Measurements from ENCODE around the gene PRKCZ.

The PRKCZ gene

GRCh38 chr1:2070800-2071530, 20.8 kb downstream of the PRKCZ start:
- Histone ChIP-seq H4K91ac (ENCODE audit: low read depth, low read length) (no peak overlapping the region), H3K14ac (ENCODE audit: low read length) (no peak overlapping the region), H2AFZ (ENCODE audit: insufficient read depth, low read length, poor library complexity) (no peak overlapping the region), H2BK12ac (ENCODE audit: low read length) (no peak overlapping the region), H3K23ac (ENCODE audit: low read length) (no peak overlapping the region), H3K27me3 (ENCODE audit: insufficient read depth, low read length) (no peaks in the 10 kb centered on the region), H3K4me2 (ENCODE audit: low read length) (no peak overlapping the region), H3K4me1 (ENCODE audit: control insufficient read depth in 1 of 2, insufficient read depth in 2 of 2, low read length in 2 of 2) (no peaks in the 10 kb centered on the region), H3K4ac (ENCODE audit: low read depth, low read length) (no peak overlapping the region), H3K9me3 (ENCODE audit: insufficient read depth, low read depth, low read length) (no peaks in the 10 kb centered on the region), H3K79me2 (ENCODE audit: control insufficient read depth, insufficient read depth, low read length, poor library complexity) (no peaks in the 10 kb centered on the region), H2BK5ac (ENCODE audit: low read depth, low read length, poor library complexity) (no peak overlapping the region), H4K12ac (ENCODE audit: low read depth, low read length) (no peak overlapping the region), H3K4me3 (ENCODE audit: low read depth, low read length) (no peak overlapping the region), H3K18ac (ENCODE audit: low read length) (no peak overlapping the region), H3K27ac (ENCODE audit: low read depth, low read length) (no peak overlapping the region), H3K9ac (ENCODE audit: low read length) (no peak overlapping the region), H2BK120ac (ENCODE audit: insufficient read depth, low read length, poor library complexity) (no peak overlapping the region), H2AK5ac (ENCODE audit: low read length) (no peak overlapping the region), H3K79me1 (ENCODE audit: low read length) (no peaks in the 10 kb centered on the region), H4K8ac (ENCODE audit: low read depth, low read length) (no peak overlapping the region), H3K36me3 (ENCODE audit: control insufficient read depth in 1 of 2, insufficient read depth in 2 of 2, low read length in 2 of 2) (peaks cover 42 to 46% of the 10 kb centered on the region in 2 experiments)
- no CpG with 5 or more reads among the region's 36 CpGs for WGBS (ENCODE audit: extremely low coverage, insufficient coverage, insufficient read length)
- DNase-seq = no peak

- Histone ChIP-seq H4K91ac (ENCODE audit: low read depth, low read length) (no peak overlapping the region), H2BK12ac (ENCODE audit: low read length) (no peak overlapping the region), H2BK5ac (ENCODE audit: low read depth, low read length, poor library complexity) (no peak overlapping the region), H3K9me3 (ENCODE audit: insufficient read depth, low read depth, low read length) (peaks cover 6% of the 10 kb centered on the region), H3K9ac (ENCODE audit: low read length) (no peak overlapping the region), H4K12ac (ENCODE audit: low read depth, low read length) (no peak overlapping the region), H3K79me1 (ENCODE audit: low read length) (no peaks in the 10 kb centered on the region), H2BK120ac (ENCODE audit: insufficient read depth, low read length, poor library complexity) (no peak overlapping the region), H3K27me3 (ENCODE audit: insufficient read depth, low read length) (no peaks in the 10 kb centered on the region), H3K36me3 (ENCODE audit: control insufficient read depth in 1 of 2, insufficient read depth in 2 of 2, low read length in 2 of 2) (peaks cover 52% of the 10 kb centered on the region in 2 experiments), H3K18ac (ENCODE audit: low read length) (no peak overlapping the region), H2AK5ac (ENCODE audit: low read length) (no peak overlapping the region), H2AFZ (ENCODE audit: insufficient read depth, low read length, poor library complexity) (no peak overlapping the region), H3K4me3 (ENCODE audit: low read depth, low read length) (no peak overlapping the region), H3K4me2 (ENCODE audit: low read length) (no peak overlapping the region), H3K14ac (ENCODE audit: low read length) (no peak overlapping the region), H3K79me2 (ENCODE audit: control insufficient read depth, insufficient read depth, low read length, poor library complexity) (no peaks in the 10 kb centered on the region), H3K4ac (ENCODE audit: low read depth, low read length) (no peak overlapping the region), H3K4me1 (ENCODE audit: control insufficient read depth in 1 of 2, insufficient read depth in 2 of 2, low read length in 2 of 2) (no peaks in the 10 kb centered on the region), H4K8ac (ENCODE audit: low read depth, low read length) (no peak overlapping the region), H3K23ac (ENCODE audit: low read length) (no peak overlapping the region), H3K27ac (ENCODE audit: low read depth, low read length) (no peak overlapping the region)
- DNase-seq = no peak
- WGBS (ENCODE audit: extremely low coverage, insufficient coverage, insufficient read length) = no CpG with 5 or more reads among the region's 25 CpGs
Observed at GRCh38 chr1:2072109-2072806, 22.0 kb downstream of the PRKCZ start.

GRCh38 chr1:2072891-2073290, 22.7 kb downstream of the PRKCZ start:
- Histone ChIP-seq H2AK5ac (ENCODE audit: low read length) (no peak overlapping the region), H2BK5ac (ENCODE audit: low read depth, low read length, poor library complexity) (no peak overlapping the region), H3K27ac (ENCODE audit: low read depth, low read length) (no peak overlapping the region), H3K23ac (ENCODE audit: low read length) (no peak overlapping the region), H3K79me1 (ENCODE audit: low read length) (no peaks in the 10 kb centered on the region), H2AFZ (ENCODE audit: insufficient read depth, low read length, poor library complexity) (no peak overlapping the region), H3K4me2 (ENCODE audit: low read length) (no peak overlapping the region), H3K18ac (ENCODE audit: low read length) (no peak overlapping the region), H3K36me3 (ENCODE audit: control insufficient read depth in 1 of 2, insufficient read depth in 2 of 2, low read length in 2 of 2) (peaks cover 51% of the 10 kb centered on the region in 2 experiments), H4K91ac (ENCODE audit: low read depth, low read length) (no peak overlapping the region), H3K9me3 (ENCODE audit: insufficient read depth, low read depth, low read length) (peaks cover 7% of the 10 kb centered on the region), H4K12ac (ENCODE audit: low read depth, low read length) (no peak overlapping the region), H3K9ac (ENCODE audit: low read length) (no peak overlapping the region), H2BK120ac (ENCODE audit: insufficient read depth, low read length, poor library complexity) (no peak overlapping the region), H3K4me3 (ENCODE audit: low read depth, low read length) (no peak overlapping the region), H3K4me1 (ENCODE audit: control insufficient read depth in 1 of 2, insufficient read depth in 2 of 2, low read length in 2 of 2) (no peaks in the 10 kb centered on the region), H3K79me2 (ENCODE audit: control insufficient read depth, insufficient read depth, low read length, poor library complexity) (no peaks in the 10 kb centered on the region), H4K8ac (ENCODE audit: low read depth, low read length) (no peak overlapping the region), H3K14ac (ENCODE audit: low read length) (no peak overlapping the region), H2BK12ac (ENCODE audit: low read length) (no peak overlapping the region), H3K4ac (ENCODE audit: low read depth, low read length) (no peak overlapping the region), H3K27me3 (ENCODE audit: insufficient read depth, low read length) (no peaks in the 10 kb centered on the region)
- DNase-seq = no peak
- no CpG with 5 or more reads among the region's 14 CpGs for WGBS (ENCODE audit: extremely low coverage, insufficient coverage, insufficient read length)

DNA sequence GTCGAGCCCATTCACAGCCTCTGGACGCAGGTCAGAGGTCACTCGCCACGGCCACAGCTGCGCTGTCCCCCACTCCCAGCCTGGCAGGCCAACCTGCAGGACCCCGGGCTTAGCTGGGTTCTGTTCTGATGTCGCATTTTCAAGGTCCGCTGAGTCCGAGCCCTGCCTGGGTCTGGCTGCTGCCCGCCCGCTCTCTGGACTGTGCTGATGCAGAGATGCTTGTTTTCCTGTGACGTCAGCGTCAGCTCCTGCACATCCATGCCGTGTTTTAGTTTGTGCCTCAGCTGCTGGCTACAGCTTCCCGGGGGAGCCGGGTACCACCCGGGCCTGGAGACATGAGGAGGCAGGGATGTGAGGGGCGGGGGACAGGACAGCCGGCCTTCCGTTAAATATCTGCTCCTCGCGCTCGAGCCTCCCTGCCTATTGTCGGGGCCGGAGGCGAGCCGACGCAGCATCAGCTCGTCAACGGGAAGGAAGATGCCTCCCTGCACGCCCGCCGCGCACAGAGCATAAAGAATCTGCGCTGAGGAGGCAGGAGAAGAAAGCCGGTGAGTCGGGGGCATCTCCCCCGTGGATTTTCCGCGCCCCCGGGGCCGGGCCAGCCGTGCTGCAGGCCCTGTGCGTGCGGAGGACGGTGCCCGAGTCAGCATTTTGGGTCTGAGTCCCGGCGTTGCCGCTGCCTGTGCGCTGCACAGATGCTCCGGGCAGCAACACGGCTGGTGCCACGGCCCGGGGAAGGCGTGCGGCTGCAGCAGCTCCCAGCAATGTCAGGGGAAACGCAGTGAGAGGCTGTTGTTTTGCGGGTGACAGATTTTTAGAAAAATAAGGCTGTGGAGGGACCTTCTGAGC, 23.4 kb downstream of the PRKCZ start:
- Histone ChIP-seq H2AK5ac (ENCODE audit: low read length) (no peak overlapping the region), H4K91ac (ENCODE audit: low read depth, low read length) (no peak overlapping the region), H2BK12ac (ENCODE audit: low read length) (no peak overlapping the region), H4K12ac (ENCODE audit: low read depth, low read length) (no peak overlapping the region), H3K4me3 (ENCODE audit: low read depth, low read length) (no peak overlapping the region), H3K23ac (ENCODE audit: low read length) (no peak overlapping the region), H3K79me2 (ENCODE audit: control insufficient read depth, insufficient read depth, low read length, poor library complexity) (no peaks in the 10 kb centered on the region), H3K9me3 (ENCODE audit: insufficient read depth, low read depth, low read length) (peaks cover 8% of the 10 kb centered on the region), H2AFZ (ENCODE audit: insufficient read depth, low read length, poor library complexity) (no peak overlapping the region), H2BK120ac (ENCODE audit: insufficient read depth, low read length, poor library complexity) (no peak overlapping the region), H4K8ac (ENCODE audit: low read depth, low read length) (no peak overlapping the region), H3K27me3 (ENCODE audit: insufficient read depth, low read length) (no peaks in the 10 kb centered on the region), H3K79me1 (ENCODE audit: low read length) (no peaks in the 10 kb centered on the region), H3K9ac (ENCODE audit: low read length) (no peak overlapping the region), H3K4ac (ENCODE audit: low read depth, low read length) (no peak overlapping the region), H3K4me1 (ENCODE audit: control insufficient read depth in 1 of 2, insufficient read depth in 2 of 2, low read length in 2 of 2) (no peaks in the 10 kb centered on the region), H3K27ac (ENCODE audit: low read depth, low read length) (no peak overlapping the region), H3K36me3 (ENCODE audit: control insufficient read depth in 1 of 2, insufficient read depth in 2 of 2, low read length in 2 of 2) (peaks cover 45 to 49% of the 10 kb centered on the region in 2 experiments), H3K18ac (ENCODE audit: low read length) (no peak overlapping the region), H3K14ac (ENCODE audit: low read length) (no peak overlapping the region), H3K4me2 (ENCODE audit: low read length) (no peak overlapping the region), H2BK5ac (ENCODE audit: low read depth, low read length, poor library complexity) (no peak overlapping the region)
- no peak for DNase-seq
- WGBS (ENCODE audit: extremely low coverage, insufficient coverage, insufficient read length) = no CpG with 5 or more reads among the region's 59 CpGs
